Measurements from ENCODE around the gene PCSK9.

DNA sequence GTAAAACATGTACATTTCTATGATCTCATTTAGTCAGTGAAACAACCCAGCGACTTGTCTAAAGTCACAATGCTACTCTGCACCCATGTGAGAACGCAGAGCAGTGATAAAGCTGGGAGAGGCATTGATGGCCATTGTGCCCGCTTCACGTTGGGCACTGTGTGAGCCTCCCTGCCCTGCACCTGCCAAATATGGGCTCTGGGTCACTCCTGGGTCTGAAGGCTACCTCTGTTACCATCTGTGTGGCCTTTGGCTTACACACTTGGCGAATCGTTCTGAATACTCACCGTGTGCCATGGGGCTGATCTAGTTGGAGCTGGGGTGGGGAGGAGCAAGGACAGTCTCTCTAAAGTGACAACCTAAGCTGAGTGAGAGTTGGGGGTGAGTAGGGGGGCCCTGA lies 29.9 kb downstream of the PCSK9 start:
- TF ChIP-seq, protein P1, sequence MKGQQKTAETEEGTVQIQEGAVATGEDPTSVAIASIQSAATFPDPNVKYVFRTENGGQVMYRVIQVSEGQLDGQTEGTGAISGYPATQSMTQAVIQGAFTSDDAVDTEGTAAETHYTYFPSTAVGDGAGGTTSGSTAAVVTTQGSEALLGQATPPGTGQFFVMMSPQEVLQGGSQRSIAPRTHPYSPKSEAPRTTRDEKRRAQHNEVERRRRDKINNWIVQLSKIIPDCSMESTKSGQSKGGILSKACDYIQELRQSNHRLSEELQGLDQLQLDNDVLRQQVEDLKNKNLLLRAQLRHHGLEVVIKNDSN (IDR thresholded peaks at IDR 0.05): no peak
- no peak for TF ChIP-seq CREB1 (IDR thresholded peaks at IDR 0.05; ENCODE audit: low read depth)
- TF ChIP-seq FOXM1 (IDR thresholded peaks at IDR 0.05; ENCODE audit: borderline replicate concordance, low read depth): no peak
